ENCODE results near the gene KLHL29. TPM values are rescaled to one million over a fixed set of nuclear protein-coding genes. Genes with fewer than 3 reads are reported as not detected.
A peak's percentile ranks its signal among the peaks of the same experiment; 100 is the strongest.

Gene KLHL29
- total RNA-seq, 1 experiment from 2014 or later = 16.7 TPM

- Histone ChIP-seq H4K20me1 (ENCODE audit: insufficient read depth) (no peaks in the 10 kb centered on the region), H3K27ac (ENCODE audit: low read depth, low read length) (no peak overlapping the region)
- no TSS peak for BruUV-seq (replicated peaks)
These were observed 96.2 kb downstream of the KLHL29 start for GRCh38 chr2:23480957-23481797.

More at GRCh38 chr2:23480957-23481797, 96.2 kb downstream of the KLHL29 start:
- ChIA-PET RAD21 (ENCODE audit: low non-redundant PET in 1 of 2, low total read pairs in 2 of 2, uncharacterized antibody in 2 of 2, unreplicated experiment in 2 of 2) (no interaction called here), CTCF (no interaction called here), POLR2A (no interaction called here)
- H3K4me3 ChIP-seq (replicated peaks in 1 of 2; ENCODE audit: low read depth in 1 of 2, low read length in 2 of 2) = peak overlapping the region in 1 of 2 experiments; percentile 13; a peak in 1 of 4 replicates
- H3K4me2 ChIP-seq (ENCODE audit: low read length) = peak overlapping the region; percentile 58
- ATAC-seq (peak; percentile 86), DNase-seq (ENCODE audit: low read depth, low spot score) (peak; percentile 42)
- no peaks in the 10 kb centered on the region for H3K36me3 ChIP-seq (ENCODE audit: control insufficient read depth in 1 of 2, insufficient read depth in 2 of 2, low read length in 2 of 2)
- no peaks in the 10 kb centered on the region for H3K9me2 ChIP-seq (ENCODE audit: insufficient read depth)
- H3K4me1 ChIP-seq (ENCODE audit: control insufficient read depth in 1 of 2, insufficient read depth in 2 of 2, low read length in 2 of 2) = peaks cover 13 to 18% of the 10 kb centered on the region in 2 experiments
- H3K9me3 ChIP-seq (ENCODE audit: control insufficient read depth in 1 of 2, insufficient read depth in 1 of 2, low read depth in 1 of 2, low read length in 2 of 2) = no peaks in the 10 kb centered on the region
- no peaks in the 10 kb centered on the region for H3K27me3 ChIP-seq (ENCODE audit: insufficient read depth, low read length)
- intact Hi-C loops (cut with micrococcal nuclease) = no loop called here
- H2AFZ ChIP-seq (ENCODE audit: low read depth, low read length, poor library complexity, severe bottlenecking) = no peak overlapping the region
- TF ChIP-seq ATF3 (IDR thresholded peaks at IDR 0.05) (0 out of 2 replicates have a peak, but pooled peaks have one; percentile 50), CEBPB (IDR thresholded peaks at IDR 0.05; ENCODE audit: low read depth) (no peak), ZBTB33 (IDR thresholded peaks at IDR 0.05; ENCODE audit: extremely low read depth, insufficient replicate concordance, low read length) (no peak), FOSL1 (IDR thresholded peaks at IDR 0.05; ENCODE audit: low read depth) (0 out of 2 replicates have a peak, but pooled peaks have one; percentile 7), JUND (IDR thresholded peaks at IDR 0.05) (peak; percentile 52), TCF7L2 (IDR thresholded peaks at IDR 0.05; ENCODE audit: borderline replicate concordance, extremely low read depth, insufficient read depth, insufficient read length) (no peak), EGR1 (IDR thresholded peaks at IDR 0.05; ENCODE audit: low read depth) (no peak), CTCF (IDR thresholded peaks at IDR 0.05 in 2 of 3, conservative IDR thresholded peaks at IDR 0.05 in 1 of 3; ENCODE audit: borderline replicate concordance in 1 of 3, insufficient read depth in 1 of 3, low read depth in 2 of 3, low read length in 2 of 3) (no peak)
- no peak overlapping the region for H3K9ac ChIP-seq (ENCODE audit: low read length)
- H3K79me2 ChIP-seq (ENCODE audit: insufficient read depth, low read length) = no peaks in the 10 kb centered on the region
